HG02571 (cell line): ENCODE data around the gene CIB4.

Experiments
- ATAC-seq: cut with Tn5 transposase; IDR thresholded peaks from one replicate; pipeline ENCODE4 v1.9.1; 2021; ENCODE audit warnings: mild to moderate bottlenecking, moderate library complexity; ENCODE audit not compliant: unreplicated experiment

The CIB4 gene

DNA sequence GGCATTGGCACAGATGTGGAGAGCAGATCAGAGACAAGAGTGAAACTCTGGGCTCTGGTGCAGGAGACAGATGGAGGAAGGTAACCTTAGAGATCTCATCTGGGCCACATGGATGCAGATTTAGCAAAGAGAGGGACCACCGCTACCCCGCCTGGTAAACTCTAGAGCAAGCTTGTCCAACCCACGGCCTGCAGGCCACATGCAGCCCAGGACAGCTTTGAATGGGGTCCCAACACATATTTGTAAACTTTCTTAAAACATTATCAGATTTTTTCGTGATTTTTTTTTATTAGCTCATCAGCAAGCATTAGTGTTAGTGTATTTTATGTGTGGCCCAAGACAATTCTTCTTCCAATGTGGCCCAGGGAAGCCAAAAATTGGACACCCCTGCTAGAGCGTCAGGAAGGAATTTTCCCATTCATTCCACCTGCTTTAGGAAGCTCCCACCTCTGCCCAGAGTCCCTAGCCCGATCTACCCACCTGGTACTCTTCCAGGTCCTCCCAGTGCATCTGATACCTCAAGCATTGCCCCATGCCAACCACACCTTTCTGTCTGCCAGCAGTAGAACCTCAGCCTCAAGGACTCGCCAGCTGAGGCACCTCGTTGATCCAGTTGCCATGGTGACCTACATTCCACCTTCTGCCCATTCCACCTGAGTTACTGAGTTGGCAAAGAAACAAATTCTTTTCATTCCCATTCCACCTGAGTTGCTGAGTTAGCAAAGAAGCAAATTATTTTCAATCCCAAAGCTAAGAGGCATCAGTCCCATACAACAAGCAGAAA, at the start of gene CIB4:
Gene CIB4, minus strand, starts transcription at position 586 of the 784 bp plus-strand sequence. Its CDS starts 52 bp downstream, at position 534.
- no peak for ATAC-seq

GRCh38 chr2:26687801-26688200, 46.6 kb upstream of the CIB4 start:
- no peak for ATAC-seq

GRCh38 chr2:26687328-26687727, 46.2 kb upstream of the CIB4 start:
- no peak for ATAC-seq

GRCh38 chr2:26685989-26686839, 45.0 kb upstream of the CIB4 start:
- no peak for ATAC-seq

DNA sequence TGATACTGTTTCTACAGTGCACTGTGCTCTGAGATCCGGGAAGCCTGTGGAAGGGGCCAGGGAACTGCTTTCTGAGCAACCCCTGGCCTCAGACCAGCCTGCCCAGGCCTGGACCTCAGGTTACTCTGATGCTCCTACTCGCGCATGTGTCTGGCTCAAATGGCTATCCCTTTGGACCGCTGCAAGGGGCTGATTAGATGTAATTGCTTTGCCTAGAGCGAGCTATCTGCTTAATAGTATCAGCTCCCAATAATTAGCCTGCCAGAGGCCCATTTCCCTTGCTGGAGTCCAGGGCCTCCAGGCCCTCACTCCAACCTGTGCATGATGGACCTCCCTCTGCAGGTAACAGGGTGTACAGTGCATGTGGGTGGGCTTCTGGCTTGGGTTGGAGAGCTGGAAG, 44.2 kb upstream of the CIB4 start:
- ATAC-seq: no peak

DNA sequence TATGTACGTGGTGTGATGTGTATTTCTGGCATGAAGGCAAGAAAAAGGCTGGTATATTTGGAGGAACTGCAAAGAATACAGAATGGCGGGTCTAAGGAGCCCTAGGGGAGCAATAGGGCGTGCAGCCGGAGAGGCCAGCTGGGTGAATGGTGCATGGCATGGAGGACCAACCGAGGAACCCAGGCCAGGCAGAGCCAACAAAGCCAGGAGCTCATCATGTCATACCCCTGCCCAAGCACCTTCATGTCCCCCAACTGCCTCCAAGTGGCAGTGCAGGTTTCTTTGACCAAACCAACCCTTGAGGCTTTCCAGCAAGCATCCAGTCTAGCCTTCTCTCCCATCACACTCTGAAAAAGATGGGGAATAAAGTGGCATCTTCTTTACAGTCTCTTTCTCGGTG, 42.4 kb upstream of the CIB4 start:
- no peak for ATAC-seq

- no peak for ATAC-seq
Measured at GRCh38 chr2:26682155-26682554, 41.0 kb upstream of the CIB4 start.

DNA sequence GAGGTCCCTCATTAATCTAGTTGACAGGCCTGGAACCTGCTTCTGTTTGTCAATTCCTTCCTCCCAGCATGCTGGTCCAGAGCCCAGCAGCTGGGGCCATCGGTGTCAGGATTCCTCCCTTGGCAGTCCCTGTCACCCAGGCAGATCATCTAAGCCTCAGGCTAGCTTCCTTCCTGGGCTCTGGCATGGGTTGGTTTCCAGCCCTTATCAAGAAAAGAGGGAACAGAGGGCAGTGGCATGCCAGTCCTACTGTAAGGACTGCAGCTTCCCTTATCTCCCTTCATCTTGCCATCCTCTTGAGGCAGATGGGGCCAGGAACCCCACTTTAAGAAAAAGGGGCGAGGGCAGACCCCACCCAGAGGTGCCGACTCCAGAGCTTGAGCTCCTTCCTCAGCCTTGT, 40.5 kb upstream of the CIB4 start:
- ATAC-seq: no peak

DNA sequence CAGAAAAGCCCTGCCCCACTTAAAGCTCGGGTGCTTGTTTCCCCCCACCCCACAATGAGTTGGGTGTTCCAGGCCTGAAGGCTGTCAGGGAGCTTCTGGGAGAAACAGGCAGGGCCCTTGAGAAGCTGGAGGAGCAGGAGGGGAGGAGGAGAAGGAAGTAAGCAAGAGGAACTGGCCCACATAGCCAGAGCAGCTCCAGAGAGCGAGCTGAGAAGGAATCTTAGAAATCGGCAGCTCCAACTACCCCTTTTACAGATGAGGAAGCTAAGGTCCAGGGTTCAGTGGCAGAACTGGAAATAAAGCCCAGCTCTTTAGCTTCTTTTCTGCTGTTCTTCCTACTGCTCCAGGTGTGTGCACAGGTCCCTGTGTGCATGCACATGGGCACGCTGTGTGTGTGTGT, 38.7 kb upstream of the CIB4 start:
- no peak for ATAC-seq

DNA sequence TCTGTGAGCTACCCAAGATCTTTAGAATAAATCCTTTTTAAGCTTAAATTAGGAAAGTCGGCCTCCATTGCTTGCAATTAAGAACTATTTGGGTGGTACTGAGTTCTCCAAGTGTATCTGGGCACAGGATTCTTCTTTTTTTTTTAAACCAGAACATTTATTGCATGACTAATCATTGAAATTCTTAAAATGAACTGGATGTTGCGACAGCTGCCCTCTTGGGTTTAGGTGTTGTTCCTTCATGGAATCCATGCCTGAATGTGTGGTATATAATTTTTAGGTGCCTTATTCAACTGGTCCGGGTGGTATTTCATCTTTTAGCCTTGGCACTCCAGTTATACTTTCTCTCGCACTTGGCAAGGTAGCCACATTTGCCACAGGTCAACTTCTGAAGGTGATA, 36.9 kb upstream of the CIB4 start:
- no peak for ATAC-seq

GRCh38 chr2:26675651-26676255, 34.6 kb upstream of the CIB4 start:
- ATAC-seq: no peak

GRCh38 chr2:26674771-26675170, 33.6 kb upstream of the CIB4 start:
- ATAC-seq: no peak

GRCh38 chr2:26674002-26674751, 33.0 kb upstream of the CIB4 start:
- no peak for ATAC-seq

DNA sequence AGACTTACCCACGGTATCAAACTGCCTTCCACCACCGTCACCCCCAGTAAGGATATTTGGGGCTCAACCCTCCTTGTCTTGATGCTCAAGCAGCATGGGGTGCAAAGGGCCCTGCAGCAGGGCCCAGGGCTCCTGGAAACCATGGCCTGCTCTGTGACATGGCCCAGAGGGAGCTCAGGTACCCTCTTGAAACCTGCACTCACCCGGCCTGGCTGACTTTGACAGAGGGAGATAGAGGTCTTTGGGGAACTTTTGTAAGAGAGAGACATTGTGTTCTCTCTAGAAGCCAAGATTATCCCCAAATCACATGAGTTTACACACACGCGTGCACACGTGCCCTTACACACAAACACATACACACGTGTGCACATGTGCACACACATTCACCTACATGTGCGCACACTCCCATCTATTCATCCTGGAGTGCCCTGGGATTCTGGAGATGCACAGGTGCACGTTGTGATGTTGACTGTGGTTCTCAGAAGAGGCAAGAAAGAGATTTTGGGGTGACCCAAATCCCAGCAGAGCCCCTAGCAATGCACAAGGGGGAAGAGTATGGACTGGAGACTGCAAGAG, 31.7 kb upstream of the CIB4 start:
- no peak for ATAC-seq

DNA sequence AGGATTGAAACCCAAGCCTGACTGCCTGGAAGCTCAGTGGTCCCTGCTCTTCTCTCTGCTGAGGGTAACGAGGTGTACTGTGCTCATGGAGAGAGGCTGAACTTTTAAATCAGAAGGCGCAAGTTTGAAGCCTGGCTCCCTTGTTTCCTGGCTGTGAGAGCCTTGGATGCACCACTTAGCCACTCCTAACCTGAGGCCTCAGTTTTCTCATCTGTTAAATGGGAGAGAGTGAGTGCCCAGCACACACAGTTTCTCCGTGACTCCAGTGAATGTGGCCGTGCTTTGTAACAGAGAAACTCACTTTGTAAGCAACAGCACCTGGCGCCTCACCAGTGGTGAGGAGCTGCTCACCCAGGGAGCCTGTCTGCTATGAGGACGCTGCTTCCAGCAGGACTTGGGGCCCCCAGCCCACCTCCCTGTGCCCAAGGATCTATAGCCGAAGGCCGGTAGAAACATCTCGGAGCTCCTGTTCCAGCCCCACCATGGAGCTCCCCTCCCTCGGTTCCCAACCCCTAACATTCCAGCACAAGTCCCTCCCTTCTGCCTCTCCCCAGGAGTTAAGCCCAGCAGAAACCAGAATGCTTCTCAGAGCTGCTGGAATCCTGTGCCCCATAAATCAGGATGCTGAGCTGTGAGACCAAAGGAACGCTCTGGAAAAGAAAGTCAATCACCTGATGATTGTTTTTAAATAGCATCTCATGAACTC, 31.1 kb upstream of the CIB4 start:
- no peak for ATAC-seq

DNA sequence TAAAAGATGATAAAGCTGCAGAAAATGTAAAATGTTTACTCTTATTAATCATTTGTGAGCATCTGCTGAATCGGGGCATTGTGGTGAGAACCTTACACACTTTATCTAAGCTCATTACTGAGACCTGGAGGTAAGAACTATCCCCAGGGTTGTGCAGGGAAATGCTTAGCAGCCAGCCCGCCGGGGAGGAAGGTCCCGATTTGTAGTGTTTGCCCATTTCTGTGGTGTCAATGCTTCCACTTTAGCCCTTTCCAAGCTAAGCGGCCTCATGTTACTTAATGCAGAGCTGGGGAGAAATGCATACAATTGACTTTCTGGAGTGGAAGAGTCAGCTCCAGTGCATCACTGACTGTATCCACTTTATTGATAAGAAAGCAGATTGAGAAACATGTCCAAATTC, 30.5 kb upstream of the CIB4 start:
- ATAC-seq: no peak

GRCh38 chr2:26670931-26671460, 29.8 kb upstream of the CIB4 start:
- ATAC-seq: no peak

DNA sequence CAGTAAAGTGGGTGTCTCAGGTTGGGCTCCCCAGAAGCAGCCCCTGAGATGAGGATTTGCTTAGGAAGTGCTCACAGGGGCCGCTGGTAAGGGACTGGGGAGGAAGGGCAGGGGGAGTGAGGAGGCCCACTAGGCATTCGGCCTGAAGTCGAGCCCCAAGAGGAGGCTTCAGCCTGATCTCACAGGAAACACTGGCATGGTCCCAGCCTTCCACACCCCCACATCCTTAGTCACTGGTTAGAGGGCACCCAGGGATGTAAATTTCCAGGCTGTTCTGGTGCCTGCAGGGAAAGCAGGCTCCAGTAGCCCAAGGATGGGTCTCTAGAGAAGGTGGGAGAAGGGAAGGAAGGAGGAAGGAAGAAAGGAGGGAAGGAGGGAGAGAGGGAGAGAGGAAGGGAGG, 29.0 kb upstream of the CIB4 start:
- ATAC-seq: no peak

DNA sequence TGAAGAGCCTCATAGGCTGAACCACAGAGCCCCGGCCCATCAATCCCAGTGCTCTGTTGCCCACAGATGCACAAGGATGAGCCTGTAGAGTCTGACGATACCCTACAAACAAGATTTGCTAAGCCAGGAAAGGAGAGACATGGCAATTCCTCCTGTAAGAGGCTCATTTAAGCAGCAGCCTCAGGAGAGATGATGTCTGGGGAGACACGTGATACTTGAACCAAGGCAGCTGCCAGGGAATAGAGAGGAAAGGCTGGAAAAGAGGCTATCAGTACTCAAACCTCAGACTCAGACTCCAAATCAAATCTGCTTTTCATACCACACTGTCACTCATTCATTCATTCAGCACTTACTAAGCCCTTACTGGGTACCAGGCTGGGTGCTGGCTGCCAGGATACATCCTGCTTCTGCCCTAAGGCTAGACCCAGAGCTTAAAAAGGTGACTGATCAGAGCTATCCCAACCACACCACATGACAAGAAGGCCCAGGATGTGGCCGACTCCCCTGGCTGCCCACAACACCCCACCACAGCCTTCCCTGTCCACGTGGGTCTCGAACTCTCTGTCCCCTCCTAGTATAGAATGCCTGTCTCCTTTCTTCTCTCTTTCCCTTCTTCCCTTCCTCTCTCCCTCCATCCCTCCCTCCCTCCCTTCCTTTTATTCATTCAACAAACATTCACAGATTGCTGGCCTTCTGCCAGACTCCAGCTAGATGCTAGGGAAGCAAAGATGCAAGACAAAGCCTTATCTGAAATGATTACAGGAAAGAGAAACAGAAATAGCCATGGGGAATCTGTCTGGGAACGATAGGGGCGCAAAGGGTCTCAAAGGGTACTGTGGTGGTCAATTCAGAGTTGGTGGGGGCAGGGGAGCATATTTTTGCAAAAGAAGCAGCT, 27.9 kb upstream of the CIB4 start:
- no peak for ATAC-seq
